ENCODE measurements around the gene ZNF501. TPM values are rescaled to one million over a fixed set of nuclear protein-coding genes. Genes with fewer than 3 reads are reported as not detected.
A peak's percentile ranks its signal among the peaks of the same experiment; 100 is the strongest.

Gene ZNF501
- total and polyA plus RNA-seq, 2 of the 4 experiments (the other 2 are of a cell fraction), result 1.1 to 3.2 TPM

DNA sequence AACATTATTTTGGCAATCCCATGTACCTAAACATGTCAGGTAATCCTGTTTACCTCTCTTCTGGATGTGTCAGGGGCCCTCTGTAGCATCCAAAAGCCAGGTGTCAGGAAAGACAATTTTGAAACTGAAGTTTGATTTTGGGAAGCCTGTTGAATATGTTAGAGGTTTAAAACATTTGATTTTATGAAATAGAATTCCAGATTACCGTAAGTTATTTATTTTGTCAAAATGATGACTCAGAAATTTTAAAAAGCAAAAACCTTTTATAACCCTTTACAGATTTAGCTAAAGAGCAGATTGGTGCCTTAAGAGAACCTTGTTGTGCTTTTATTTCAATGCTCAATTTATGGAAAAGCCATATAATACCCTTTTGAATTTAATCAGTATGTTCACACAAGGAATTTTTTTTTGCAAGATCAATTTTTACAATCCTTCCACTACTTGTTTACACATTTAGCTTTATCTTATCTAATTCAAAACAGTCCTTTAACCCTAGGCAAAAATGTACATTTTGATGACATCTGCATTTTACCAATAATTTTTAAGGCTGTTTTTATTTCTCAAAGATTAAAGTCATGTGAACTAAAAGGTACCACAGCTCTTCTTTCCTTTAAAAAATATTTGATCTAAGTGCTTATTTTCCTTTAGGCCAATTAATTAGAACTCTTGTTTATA, 42.1 kb downstream of the ZNF501 start:
- H3K4me1 ChIP-seq (ENCODE audit: control insufficient read depth, insufficient read depth, low read length), result no peaks in the 10 kb centered on the region
- no peak overlapping the region for H2AK5ac ChIP-seq (ENCODE audit: low read depth, low read length)
- no peaks in the 10 kb centered on the region for H4K20me1 ChIP-seq (ENCODE audit: insufficient read depth, low read length)
- POLR2A ChIA-PET (ENCODE audit: unreplicated experiment), result no interaction called here
- no peaks in the 10 kb centered on the region for H3K27me3 ChIP-seq (ENCODE audit: control insufficient read depth, insufficient read depth, low read length)
- no peak for TF ChIP-seq MXI1 (IDR thresholded peaks at IDR 0.05; ENCODE audit: borderline replicate concordance, low read depth, low read length)
- peak; percentile 48 for TF ChIP-seq MAFK (IDR thresholded peaks at IDR 0.05; ENCODE audit: low read depth, low read length)
- H3K56ac ChIP-seq (ENCODE audit: extremely low read depth, insufficient read depth, low read length), result no peak overlapping the region
- no peak overlapping the region for H2AFZ ChIP-seq (replicated peaks; ENCODE audit: low read length, poor library complexity)
- no peak overlapping the region for H3K14ac ChIP-seq (replicated peaks; ENCODE audit: low read depth, low read length)
- no peak overlapping the region for H3K23ac ChIP-seq (ENCODE audit: low read depth, low read length)
- no peak overlapping the region for H3K4me2 ChIP-seq (ENCODE audit: low read depth, low read length)
- DNase-seq, result no peak
- H2BK5ac ChIP-seq (ENCODE audit: low read depth, low read length, poor library complexity, severe bottlenecking), result no peak overlapping the region
- no peak overlapping the region for H4K8ac ChIP-seq (ENCODE audit: low read depth in 2 of 2, low read length in 2 of 2)
- dilution Hi-C loops (cut with HindIII; ENCODE audit: low sequenced_read_pairs, unreplicated experiment), result no loop called here
- CTCF ChIA-PET, result no interaction called here
- WGBS, 2 experiments (ENCODE audit: extremely low coverage in 2 of 2, insufficient read length in 1 of 2), result no CpG with 5 or more reads among the region's 1 CpG
- no peak overlapping the region for H3K4ac ChIP-seq (ENCODE audit: low read depth, low read length)
- intact Hi-C loops (cut with micrococcal nuclease), result no loop called here
- no peak overlapping the region for H4K5ac ChIP-seq (ENCODE audit: low read depth, low read length)
- no peak overlapping the region for H2BK20ac ChIP-seq (ENCODE audit: low read depth, low read length)
- no peak overlapping the region for H2BK120ac ChIP-seq (ENCODE audit: low read depth, low read length)
- no peak overlapping the region for H3K27ac ChIP-seq (ENCODE audit: insufficient read depth, low read length)
- no peak for ATAC-seq (ENCODE audit: low read depth)
- no peaks in the 10 kb centered on the region for H3K9me1 ChIP-seq (ENCODE audit: insufficient read depth, low read length)
- no peak overlapping the region for H4K91ac ChIP-seq (ENCODE audit: insufficient read depth, low read depth, low read length)
- no peak overlapping the region for H3K18ac ChIP-seq (ENCODE audit: low read depth, low read length)
- no peak overlapping the region for H2BK15ac ChIP-seq (ENCODE audit: low read depth, low read length)
- no peak overlapping the region for H3K9ac ChIP-seq (ENCODE audit: low read depth, low read length)
- peaks cover 17% of the 10 kb centered on the region for H3K9me3 ChIP-seq (ENCODE audit: control insufficient read depth, insufficient read depth, low read length)
- H3K36me3 ChIP-seq (ENCODE audit: control insufficient read depth, insufficient read depth, low read length), result peaks cover 9% of the 10 kb centered on the region; the same call in 1 of the 2 replicates
- no peak overlapping the region for H3K4me3 ChIP-seq (ENCODE audit: insufficient read depth, low read depth, low read length)
- in situ Hi-C loops (cut with MboI; ENCODE audit: low sequenced_read_pairs), result no loop called here
- H3K79me1 ChIP-seq (ENCODE audit: low read depth in 1 of 2, low read length in 2 of 2), result peaks cover 23 to 41% of the 10 kb centered on the region in 2 experiments
- H2AK9ac ChIP-seq (replicated peaks; ENCODE audit: low read depth, low read length, poor library complexity), result no peak overlapping the region
- no TSS peak for BruUV-seq (replicated peaks)

All from IMR-90 (cell line).